GM08714 (cell line): Measurements from ENCODE around the gene TRAM2.
"Not testable (repeated sequence)": the region's sequence is repeated elsewhere in the genome, so short reads cannot be mapped to it uniquely, and the experiment has no call there.

Experiments
- H3K4me3 ChIP-seq: fragments of 200-500 bp; sonication (Bioruptor generic); 2 replicates; pipeline ENCODE4 v1.5.1; 2014; ENCODE audit warnings: mild to moderate bottlenecking, low read length, inconsistent platforms
- ZNF274 ChIP-seq: IDR thresholded peaks from 2 replicates; pipeline ENCODE4 v1.6.1; 2012; ENCODE audit warnings: mild to moderate bottlenecking, low read depth, low read length

TRAM2 gene

DNA sequence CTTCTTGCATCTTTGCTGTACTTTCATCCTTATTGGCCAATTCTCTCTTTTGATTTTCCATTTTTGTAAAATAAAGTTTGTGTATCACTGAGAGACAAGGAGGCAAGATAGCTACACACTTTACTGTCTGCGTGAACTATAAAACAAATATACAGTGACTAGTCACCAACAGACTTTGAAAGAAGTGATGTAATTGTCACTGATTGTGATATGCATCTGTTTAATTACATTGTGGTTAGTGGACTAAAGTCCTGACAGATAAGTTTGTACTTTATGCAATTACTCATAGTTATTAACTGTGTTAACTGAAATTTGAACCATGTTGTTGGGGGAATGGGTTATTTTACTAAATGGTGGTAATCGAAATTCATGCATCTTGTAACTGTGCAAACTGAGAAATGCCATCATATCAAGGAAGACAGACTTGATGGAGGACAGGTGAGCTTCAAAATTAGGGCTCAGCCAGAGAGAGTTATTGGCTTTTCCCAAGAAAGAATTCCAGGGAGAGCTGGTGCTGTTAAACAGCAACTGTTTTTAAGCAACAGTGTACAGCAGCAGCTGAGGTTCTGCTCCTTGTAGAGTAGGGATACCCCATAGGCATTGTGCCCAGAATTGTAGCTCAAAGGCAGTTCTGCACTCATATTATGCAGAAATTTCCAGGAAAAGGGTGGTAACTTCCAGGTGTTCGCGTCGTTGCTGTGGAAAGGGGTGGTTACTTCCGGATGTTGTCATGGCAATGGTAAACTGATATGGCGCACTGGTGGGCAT, 93.8 kb downstream of the TRAM2 start:
- H3K4me3 ChIP-seq, result no peak overlapping the region
- TF ChIP-seq ZNF274, result no peak

DNA sequence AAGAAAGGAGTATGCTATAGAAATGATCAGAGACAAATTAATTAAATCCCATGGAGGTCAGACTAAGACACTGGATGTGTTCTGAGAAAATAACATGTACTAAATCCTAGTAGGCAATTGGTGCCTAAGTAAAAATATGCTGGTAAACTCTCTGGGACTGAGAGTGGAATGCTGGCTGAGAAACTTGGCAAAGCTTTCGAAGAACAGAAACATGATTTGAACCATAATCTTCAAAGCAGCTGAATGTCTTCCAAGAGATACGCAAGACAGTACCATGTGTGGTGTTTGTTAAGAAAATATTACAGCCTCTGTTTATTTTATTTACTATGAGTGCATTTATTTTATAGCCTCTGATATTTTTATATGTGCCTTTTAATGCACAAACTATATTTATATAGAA, 101.6 kb downstream of the TRAM2 start:
- TF ChIP-seq ZNF274, result no peak
- H3K4me3 ChIP-seq, result no peak overlapping the region

DNA sequence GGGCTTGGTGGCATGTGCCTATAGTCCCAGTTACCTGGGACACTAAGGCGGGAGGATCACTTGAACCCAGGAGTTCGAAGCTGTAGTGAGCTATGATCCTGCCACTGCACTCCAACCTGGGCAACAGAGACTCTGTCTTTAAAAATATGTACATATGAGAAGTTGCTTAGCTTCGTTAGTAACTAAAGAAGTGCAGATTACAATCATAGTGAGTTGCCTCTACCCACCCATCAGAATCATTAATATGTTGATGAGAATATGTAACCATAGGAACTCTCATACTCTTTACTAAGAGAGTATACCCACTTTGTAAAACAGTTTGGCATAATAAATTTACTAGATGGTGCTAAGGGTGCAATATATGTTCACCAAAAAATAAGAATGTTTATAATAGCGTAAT, 102.7 kb downstream of the TRAM2 start:
- no peak overlapping the region for H3K4me3 ChIP-seq
- TF ChIP-seq ZNF274, result no peak

DNA sequence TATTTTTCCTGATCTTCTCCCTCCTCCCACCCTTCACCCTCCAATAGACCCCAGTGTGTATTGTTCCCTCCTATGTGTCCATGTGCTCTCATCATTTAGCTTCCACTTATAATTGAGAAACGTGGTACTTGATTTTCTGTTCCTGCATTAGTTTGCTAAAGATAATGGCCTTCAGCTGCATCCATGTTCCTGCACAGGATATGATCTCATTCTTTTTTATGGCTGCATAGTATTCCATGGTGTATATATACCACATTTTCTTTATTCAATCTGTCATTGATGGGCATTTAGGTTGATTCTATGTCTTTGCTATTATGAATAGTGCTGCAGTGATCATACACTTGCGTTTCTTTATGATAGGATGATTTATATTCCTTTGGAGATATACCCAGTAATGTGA, 115.7 kb downstream of the TRAM2 start:
- not testable (repeated sequence) for H3K4me3 ChIP-seq

DNA sequence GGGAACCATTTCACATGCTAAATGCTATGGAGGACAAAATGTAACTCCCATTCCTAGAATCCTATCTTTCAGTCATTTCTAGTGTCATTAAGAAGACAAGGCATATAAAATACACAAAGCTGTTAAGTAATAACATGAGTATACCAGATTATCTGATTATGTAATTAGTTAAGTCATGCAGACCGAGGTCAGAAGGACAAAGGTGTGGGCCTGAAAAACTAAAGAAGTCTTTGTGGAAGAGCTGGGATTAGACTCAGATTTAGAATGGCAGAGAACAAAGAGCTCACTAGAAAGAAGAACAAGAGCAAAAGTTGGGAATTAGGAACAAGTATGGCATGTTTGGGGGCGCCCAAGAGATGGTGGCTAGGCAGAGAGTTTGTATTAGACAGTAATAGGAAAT, 119.8 kb downstream of the TRAM2 start:
- no peak for TF ChIP-seq ZNF274
- no peak overlapping the region for H3K4me3 ChIP-seq

DNA sequence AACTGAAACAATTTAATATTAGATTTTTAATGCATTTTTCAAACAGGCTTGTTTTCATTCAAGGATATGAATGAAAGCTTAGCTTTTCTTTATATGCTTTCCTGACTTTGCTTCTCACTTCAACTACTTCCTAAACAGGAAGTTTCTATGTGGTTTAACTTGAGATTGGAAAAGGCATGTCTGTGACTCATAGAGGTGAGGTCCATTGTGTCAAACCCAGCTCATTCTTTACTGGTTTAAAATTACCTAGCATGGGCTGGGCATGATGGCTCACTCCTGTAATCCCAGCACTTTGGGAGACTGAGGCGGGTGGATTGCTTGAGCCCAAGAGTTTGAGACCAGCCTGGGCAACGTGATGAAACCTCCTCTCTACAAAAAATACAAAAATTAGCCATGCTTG, 122.3 kb downstream of the TRAM2 start:
- H3K4me3 ChIP-seq, result no peak overlapping the region
- no peak for TF ChIP-seq ZNF274
